GM21528 (cell line): ENCODE measurements around the gene LUC7L2.
"Not testable (repeated sequence)": the region's sequence is repeated elsewhere in the genome, so short reads cannot be mapped to it uniquely, and the experiment has no call there.

Source experiments
- ATAC-seq: cut with Tn5 transposase; IDR thresholded peaks from one replicate; pipeline ENCODE4 v1.9.1; 2021; ENCODE audit warnings: mild to moderate bottlenecking, moderate library complexity; ENCODE audit not compliant: unreplicated experiment, low FRiP score

LUC7L2 gene

GRCh38 chr7:139354729-139355128, 5.0 kb upstream of the LUC7L2 start:
- no peak for ATAC-seq

GRCh38 chr7:139355320-139355719, 4.4 kb upstream of the LUC7L2 start:
- ATAC-seq, result no peak

- not testable (repeated sequence) for ATAC-seq
Observed at GRCh38 chr7:139357729-139358506, 1.8 kb upstream of the LUC7L2 start.

GRCh38 chr7:139358541-139359365, 941 bp upstream of the LUC7L2 start:
- peak; percentile 24 for ATAC-seq

GRCh38 chr7:139360210-139360947, 685 bp downstream of the LUC7L2 start:
- peak; percentile 69 for ATAC-seq

GRCh38 chr7:139360948-139361307, 1.2 kb downstream of the LUC7L2 start:
- no peak for ATAC-seq

GRCh38 chr7:139361523-139361922, 1.8 kb downstream of the LUC7L2 start:
- ATAC-seq, result no peak

GRCh38 chr7:139362302-139362701, 2.6 kb downstream of the LUC7L2 start:
- ATAC-seq, result no peak

- no peak for ATAC-seq
Observed at GRCh38 chr7:139362981-139363380, 3.3 kb downstream of the LUC7L2 start.

- no peak for ATAC-seq
Observed at GRCh38 chr7:139365336-139365735, 5.6 kb downstream of the LUC7L2 start.

GRCh38 chr7:139366400-139366799, 6.7 kb downstream of the LUC7L2 start:
- ATAC-seq, result no peak

- no peak for ATAC-seq
Observed at GRCh38 chr7:139367438-139368155, 7.9 kb downstream of the LUC7L2 start.

- no peak for ATAC-seq
Observed at GRCh38 chr7:139370301-139370942, 10.7 kb downstream of the LUC7L2 start.

- ATAC-seq, result no peak
Observed at GRCh38 chr7:139370943-139371313, 11.2 kb downstream of the LUC7L2 start.

- no peak for ATAC-seq
Observed at GRCh38 chr7:139374246-139374645, 14.6 kb downstream of the LUC7L2 start.

- no peak for ATAC-seq
Observed at GRCh38 chr7:139382439-139382838, 22.7 kb downstream of the LUC7L2 start.

GRCh38 chr7:139384611-139385010, 24.9 kb downstream of the LUC7L2 start:
- no peak for ATAC-seq

- no peak for ATAC-seq
Observed at GRCh38 chr7:139387594-139387993, 27.9 kb downstream of the LUC7L2 start.

- ATAC-seq, result no peak
Observed at GRCh38 chr7:139389091-139389490, 29.4 kb downstream of the LUC7L2 start.

GRCh38 chr7:139389774-139390173, 30.1 kb downstream of the LUC7L2 start:
- no peak for ATAC-seq
